Left kidney (tissue), 2 donors: ENCODE measurements around the gene INPP5F. TPM values are rescaled to one million over a fixed set of nuclear protein-coding genes. Genes with fewer than 3 reads are reported as not detected.
"Not testable (repeated sequence)": the region's sequence is repeated elsewhere in the genome, so short reads cannot be mapped to it uniquely, and the experiment has no call there.

Experiments
- DNase-seq: peaks from one replicate; pipeline ENCODE4 v3.0.0-alpha.2; 2013
- polyA plus RNA-seq: library from polyadenylated mRNA; unstranded; fragments of 120-200 nt; gene quantifications from one replicate; pipeline ENCODE4 v1.2.1, GENCODE V29; 2013; ENCODE audit not compliant: insufficient read length

Gene INPP5F
- polyA plus RNA-seq, 1 donor, result 72.9 TPM

DNA sequence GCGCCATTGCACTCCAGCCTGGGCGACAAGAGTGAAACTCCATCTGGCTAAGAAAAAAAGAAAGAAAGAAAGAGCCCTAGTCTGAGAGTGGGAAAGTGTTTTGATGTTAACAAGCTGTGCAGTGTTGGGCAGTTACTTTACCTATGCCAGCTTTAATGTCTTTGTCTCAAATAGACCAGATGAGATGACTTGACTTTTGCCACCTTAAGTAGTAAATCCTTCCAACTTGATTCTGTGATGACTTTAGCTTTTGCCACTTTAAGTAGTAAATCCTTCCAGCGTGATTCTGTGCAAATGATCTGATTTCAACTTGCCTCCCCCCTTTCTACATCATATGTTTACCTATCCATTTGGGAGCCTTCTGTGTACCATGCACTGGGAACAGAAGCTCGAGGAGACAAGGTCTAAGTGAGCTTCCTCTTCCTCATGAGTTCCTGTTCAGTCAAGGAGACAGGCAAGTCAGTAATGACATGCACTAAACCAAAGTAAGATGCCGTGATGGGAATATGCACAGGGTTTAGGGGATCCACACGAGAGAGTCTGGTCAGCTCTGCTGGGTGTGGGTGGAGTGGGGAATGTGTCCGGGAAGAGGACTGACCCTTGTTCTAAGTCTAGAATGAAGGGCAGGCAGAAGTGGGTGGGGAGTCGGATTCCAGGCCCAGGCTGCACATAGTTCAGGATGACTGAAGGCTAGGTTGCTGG is 17.2 kb downstream of the INPP5F start:
- peak; percentile 90 for DNase-seq

DNA sequence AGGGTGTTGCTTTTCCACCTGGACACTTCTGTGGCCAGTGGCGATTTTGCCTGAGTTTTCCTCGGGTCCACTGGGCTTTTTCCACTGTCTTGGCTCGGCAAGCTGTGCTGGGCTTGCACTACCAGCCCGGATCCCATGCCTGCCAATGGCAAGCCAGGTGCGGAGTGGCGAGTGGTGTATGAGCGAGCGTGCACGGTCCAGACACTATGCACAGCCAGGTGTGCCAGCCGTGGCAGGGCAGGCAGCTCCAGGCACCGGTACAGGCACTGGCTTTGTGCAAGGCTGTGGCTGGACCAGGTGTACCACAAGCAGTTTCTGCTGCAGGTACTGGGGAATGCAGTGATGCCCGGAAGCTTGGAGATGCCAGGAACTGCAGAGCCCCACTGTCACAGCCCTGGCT is 22.1 kb downstream of the INPP5F start:
- no peak for DNase-seq

DNA sequence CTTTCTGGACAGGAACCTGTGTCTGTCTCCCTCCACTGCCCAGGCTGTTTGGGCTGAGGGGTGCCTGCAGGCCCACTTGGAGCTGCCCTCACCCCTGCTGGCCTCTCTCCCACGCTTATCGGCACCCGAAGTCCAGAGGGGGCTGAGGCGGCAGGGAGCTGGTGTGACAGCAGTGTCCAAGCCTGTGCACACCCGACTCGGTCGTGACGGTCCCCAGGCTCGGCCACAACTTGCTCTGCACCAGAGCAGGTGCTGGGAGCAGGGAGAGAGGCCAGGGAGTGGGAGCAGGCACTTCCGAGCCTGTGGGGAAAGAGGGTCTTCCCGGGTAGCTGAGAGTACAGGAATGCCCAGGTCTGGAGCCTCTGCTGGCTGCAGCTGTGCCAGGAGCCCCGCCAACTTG is 23.0 kb downstream of the INPP5F start:
- DNase-seq, result no peak

DNA sequence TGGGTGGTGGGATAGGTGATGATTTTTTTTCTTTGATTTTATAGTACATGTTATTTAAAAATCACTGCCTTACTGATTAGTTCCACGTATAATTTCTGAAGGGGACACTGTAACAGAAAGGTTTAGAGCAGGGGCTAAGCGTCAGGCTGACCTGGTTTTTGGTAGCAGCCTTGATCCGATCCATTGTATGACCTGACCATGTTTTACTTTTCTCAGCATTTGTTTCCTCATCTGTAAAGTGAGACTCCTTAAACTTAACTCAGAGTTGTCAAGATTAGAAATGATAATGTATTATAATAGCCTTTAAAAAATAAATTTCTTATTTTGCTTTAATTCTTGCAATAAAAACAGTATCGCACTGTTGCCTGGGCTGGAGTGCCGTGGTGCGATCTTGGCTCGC is 23.6 kb downstream of the INPP5F start:
- DNase-seq, result no peak

DNA sequence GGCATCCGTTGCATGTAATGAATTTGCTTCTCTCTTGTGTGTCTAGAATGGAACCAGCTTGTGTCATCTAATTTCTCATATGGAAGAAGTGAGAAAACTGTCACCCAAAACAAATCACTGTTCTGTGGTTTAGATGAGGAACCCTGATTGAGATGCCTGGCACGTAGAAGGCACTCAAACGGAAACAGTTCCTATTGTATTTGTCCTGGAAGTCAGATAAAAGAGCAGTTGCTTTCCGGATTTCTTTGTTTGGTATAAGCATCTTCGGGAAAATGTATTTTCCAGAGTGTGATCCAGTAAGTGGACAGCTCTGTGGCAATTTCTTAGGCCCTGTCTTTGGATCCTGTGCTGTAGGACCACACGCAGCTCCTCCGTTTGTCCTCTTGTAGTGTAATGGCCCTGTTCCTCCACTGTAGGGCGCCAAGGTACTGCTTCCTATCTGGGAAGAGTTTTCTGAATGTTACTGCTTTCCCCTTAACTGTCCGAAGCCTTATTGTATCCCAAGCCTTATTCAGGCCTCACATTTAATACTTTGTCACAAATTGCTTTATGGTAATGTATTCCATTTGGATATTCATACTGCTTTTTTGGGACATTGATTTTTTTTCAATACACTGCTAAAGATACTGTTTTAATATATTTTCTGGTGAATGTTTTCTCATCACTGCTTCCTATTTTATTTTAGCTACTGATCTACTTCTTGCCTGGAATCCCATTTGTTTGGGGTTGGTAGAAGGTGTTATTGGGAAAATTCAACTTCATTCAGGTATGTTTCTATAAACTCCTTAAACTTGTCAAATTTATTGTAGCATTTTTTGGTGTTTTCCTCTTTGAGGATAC is 24.8 kb downstream of the INPP5F start:
- DNase-seq, result peak; percentile 79

DNA sequence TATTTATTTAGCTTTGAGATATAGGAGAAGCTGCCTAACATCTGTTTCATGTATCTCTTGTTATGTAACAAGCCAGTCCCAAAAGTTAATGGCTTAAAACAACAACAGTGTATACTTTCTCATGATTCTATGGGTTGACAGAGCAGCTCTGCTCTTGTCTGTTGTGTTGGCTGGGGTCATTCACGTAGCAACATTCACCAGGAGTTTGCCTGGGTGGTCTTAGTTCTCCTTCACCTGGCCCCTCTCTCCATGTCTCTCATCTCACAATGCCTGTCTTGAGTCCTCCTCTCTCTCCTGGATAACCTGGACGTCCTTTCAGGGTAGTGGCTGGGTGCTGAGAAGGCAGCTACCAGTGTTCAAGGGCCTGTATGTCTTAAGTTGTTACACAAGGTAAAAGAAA is 27.5 kb downstream of the INPP5F start:
- no peak for DNase-seq

DNA sequence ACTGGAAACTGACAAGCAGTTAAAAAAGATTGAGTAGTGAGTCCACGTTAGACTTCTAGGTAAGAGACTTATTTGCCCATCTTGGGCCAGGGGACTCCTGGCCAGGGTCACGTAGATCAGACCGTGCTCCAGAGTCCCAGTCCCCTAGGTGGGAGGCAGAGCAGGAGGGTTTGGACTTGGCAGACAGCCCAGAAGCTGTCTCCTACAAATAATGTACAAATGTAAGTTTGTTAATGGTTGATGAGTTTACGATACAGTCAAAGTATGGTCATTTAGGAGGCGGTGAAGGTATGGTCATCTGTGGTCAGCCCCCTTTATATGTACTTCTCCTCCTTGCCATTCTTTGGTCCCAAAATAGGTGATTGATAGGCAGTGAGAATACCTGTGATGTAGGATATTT is 28.2 kb downstream of the INPP5F start:
- DNase-seq, result peak; percentile 65

DNA sequence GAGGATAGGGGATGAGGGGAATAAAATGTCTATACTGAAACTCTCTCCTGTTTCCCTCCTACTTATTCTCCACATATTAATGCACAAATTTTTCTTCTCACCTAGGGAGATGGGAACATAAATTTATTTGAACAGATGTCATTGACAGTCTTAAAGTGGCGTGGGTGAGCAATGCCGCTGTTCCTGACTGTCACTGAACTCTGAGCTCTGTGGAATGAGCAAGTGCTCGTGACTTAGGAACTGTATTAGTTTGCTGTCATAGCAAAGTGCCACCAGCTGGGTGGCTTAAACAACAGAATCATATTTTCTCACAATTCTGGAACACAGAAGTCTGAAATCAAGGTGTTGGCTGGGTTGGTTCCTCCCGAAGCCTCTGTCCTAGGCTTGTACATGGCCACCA is 29.1 kb downstream of the INPP5F start:
- DNase-seq, result no peak

DNA sequence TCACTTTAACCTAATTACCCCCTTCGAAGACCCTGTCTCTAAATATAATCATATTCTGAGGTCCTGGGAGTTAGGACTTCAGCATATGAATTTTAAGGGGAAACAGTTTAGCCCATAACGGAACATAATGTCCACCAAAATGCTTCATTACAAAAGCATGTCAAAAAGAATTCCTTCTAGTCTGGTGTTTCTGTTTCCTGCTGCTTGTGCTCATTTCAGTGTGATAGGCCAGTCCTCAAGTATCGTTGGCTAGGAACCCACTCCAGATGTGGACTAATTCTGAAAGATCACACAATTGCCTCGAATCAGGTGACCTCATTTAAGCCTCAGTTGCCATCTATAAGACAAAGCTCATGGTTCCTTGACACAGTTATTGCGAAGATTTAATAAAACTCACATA is 29.6 kb downstream of the INPP5F start:
- DNase-seq, result no peak

DNA sequence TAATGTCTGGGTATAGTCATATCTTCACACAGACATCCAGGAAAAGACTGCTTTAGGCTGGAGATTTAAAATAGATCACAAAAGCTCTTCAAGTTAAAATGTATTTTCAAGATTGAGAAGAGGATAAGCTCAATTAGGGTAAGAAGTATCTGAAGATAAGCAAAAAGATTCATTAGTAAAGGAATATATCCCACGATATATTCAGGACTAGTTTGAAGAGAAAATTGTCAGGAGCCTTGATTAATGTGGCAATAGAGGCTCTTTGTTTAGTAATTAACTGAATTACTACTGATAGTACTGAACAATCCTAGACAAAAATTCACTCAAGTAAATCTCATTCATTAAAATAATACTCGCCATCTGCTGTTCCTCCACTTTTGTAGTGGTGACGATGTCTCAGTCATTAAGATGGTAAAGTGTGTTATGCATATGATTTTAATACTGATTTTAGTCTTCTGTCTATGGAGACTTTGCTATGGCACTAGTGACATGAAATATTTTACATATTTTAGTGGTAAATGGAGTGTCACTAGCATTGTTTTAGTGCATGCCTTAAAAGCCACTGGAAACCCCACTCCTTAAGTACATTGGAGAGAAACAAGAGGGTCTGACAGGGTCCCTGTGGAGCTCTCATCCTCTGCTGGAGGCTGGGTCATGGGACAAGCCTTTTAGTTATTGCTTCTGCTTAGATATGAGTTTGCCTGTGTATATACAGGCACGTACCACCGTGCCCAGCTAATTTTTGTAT is 32.8 kb downstream of the INPP5F start:
- DNase-seq, result no peak

DNA sequence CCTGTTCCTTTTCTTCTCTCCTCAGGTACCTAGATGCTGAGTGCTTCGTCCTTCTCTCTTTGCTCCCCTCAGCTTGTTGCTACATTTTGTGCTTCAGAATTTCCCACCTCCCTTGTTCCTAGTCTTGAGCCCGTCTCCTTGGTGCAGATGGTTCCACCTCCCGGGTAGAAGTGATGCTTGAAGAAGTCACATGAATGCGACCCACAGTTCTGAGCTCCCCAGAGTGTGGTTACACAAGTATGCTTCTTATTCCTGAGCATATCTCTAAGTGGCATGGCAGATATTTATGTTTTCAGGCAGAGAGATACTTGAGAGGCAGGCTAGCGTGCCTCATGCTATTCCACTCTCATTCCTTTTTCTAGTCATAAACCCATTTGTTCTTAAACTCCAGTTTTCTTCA is 34.0 kb downstream of the INPP5F start:
- no peak for DNase-seq

DNA sequence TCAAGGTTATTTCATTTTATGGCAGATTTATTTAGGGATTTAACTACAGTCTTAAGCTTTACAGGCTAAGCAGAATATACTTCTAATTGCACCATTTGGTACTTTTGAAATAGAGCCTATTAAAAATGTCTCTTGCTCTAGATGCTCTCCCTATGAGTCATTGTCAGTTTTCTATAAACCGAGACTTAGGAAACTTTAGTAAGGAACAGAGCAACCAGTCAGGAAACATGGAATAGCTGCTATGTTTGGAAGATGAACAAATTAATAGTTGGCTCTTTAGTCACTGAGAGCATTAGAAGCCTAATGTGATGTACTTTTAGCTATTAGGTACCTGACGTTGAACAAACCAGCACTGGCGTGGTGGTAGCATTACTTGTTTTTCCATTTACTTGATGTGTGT is 35.3 kb downstream of the INPP5F start:
- DNase-seq, result no peak

DNA sequence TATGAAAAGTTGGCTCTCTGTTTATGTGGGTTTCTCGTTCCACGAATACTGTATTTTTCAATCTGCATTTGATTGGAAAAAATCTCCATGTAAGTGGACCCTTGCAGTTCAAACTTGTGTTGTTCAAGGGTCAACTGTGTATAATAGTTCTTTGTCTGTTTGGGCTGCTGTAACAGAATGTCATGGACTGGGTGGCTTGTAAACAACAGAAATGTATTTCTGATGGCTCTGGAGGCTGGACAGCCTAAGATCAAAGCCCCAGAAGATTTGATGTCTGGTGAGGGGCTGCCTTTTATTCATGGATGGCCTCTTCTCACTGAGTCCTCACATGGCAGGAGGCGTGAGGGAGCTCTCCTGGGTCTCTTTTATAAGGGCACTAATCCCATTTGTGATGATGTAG is 36.2 kb downstream of the INPP5F start:
- DNase-seq, result no peak

DNA sequence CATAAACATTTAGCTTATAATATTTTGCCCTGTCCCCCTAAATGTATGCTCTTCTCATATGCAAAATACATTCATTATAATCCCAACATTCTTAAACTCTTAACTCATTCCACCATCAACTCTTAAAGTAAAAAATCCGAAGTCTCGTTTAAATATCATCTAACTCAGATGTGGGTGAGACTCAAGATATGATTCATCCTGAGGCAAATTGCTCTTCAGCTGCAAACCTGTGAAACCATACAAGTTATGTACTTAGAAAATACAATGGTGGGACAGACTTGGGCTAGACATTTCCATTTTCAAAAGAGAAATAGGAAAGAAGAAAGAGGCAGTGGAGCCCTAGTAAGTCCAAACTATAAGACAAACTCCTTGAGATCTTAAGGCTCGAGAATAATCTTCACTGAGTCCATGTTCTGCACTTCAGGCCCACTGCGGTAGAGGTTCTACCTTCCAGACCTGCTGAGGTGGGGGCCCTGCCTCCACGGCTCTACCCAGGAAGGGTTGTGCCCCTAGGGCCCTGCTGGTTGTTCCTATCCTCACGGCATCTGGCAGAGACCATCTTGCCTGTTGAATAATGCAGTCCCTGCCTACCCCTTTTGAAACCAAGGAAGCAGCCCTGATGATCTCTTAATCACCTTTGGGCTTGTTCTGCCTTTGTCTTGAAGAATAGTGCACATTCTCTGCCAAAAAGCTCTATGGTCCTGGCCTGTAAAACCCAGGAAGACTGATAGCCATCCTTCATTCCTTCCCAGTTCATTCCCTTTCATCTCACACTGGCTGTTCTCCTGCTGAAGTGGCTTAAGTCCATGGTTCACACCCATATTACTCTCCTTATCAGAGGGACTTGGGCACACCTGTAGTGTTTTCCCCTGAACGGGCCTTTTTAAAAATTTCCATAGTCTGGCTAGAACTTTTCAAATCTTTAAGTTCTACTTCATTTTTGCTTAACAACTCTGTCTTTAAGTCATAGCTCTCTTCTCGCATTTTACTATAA is 37.3 kb downstream of the INPP5F start:
- no peak for DNase-seq

DNA sequence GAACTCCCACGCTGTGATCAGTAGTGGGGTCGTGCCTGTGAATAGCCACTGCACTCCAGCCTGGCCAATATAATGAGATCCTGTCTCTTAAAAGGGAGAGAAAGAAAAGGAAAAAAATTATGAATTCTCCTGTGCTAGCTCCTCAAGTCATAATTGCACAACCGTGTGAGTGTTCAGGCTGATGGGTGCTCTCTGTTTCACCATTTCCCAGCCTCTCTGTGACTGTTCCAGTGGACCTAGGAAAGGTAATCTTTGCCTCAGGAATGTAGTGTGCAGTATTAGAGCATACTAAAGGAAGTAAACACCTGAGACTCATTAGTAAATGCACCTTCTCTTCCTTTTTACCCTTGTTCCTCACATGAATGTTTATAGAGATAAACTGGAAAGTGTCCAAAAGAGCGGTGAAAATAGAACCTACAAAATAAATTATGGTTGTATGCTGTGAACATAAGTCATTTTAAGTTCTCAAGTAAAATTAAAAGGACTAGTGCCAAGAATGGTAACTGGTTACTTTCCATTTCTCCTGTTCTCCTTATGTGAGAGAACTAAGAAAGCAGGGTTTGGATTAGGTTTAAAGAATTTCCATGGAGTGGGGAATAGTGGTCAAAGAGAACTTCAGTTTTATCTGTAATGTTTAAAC is 42.7 kb downstream of the INPP5F start:
- DNase-seq, result no peak

DNA sequence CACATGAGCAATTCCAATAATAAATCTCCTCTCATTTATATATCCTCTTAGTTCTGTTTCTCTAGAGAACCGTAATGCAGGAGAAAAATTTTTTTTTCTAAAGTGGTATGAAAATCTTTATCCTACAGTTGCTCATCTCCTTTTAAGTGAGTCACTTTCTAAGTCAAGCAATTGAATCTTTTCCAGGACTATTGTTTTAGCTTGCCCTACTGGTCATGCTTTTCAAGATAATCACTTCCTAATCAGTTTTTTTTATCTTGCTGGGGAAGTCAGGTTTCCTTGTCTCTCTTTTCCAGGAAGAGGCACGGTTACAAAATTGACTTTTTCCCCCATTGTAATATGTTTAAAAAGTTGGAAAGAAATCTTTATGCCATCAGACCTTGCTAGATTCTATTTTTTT is 44.0 kb downstream of the INPP5F start:
- DNase-seq, result no peak

DNA sequence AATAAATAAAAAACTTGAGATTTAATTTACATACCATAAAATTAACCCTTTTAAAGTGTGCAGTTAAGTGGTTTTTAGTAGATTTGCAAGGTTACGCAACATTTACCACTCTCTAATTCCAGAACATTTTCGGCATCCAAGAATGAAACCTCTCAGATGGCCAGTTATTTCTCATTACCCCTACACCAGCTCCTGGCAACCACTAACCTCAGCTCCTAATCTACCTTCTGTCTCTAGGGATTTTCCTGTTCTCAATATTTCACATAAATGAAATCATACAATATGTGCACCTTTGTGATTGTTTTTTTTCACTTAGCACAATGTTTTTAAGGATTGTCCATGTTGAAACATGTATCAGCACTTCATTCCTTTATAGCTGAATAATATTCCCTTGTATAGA is 45.1 kb downstream of the INPP5F start:
- no peak for DNase-seq

DNA sequence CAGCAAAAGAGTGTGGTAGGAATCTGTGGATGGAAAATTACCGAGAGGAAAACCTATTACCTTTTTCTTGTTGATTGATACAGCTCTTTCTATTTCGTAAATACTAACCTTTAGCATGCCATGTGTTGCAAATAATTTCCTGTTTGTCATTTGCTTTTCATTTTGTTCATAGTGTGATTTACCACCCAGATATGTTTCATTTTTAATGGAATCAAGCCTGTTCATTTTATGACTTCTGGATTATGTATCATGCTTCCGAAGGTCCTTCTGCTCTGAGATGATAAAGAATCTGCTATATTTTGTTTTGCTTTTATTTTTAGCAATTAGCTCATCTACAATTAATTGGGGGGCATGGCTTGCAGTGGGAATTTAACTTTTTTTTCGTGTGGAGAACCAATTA is 46.5 kb downstream of the INPP5F start:
- DNase-seq, result no peak

DNA sequence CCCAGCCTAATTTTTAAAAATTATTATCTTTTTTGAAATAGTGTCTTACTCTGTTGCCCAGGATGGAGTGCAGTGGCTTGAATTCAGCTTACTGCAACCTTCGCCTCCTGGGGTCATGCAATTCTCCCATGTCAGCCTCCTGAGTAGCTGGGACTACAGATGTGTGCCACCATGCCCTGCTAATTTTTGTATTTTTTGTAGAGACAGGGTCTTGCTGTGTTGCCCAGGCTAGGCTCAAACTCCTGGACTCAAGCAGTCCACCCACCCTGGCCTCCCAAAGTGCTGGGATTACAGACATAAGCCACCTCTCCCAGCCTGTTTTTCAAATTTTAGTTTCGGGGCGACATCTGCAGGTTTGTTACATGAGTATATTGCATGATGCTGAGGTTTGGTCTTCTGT is 47.2 kb downstream of the INPP5F start:
- not testable (repeated sequence) for DNase-seq

DNA sequence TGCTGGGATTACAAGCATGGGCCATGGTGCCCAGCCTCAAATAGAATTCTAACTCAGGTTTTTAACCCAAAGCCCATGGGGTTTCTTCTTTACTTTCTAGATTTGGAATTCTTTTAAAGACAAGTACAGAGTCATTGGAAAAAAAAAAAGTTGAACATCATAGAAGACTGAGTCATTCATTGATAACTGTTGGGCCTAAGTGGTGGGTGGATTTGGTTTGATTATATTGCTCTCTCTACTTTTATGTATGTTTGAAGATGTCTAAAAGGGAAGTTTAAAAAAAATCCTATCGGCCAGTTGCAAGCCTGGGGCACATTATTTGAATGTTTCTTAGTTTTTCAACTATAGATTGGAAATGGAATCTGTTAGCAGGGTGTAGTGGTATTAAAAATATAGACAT is 49.7 kb downstream of the INPP5F start:
- no peak for DNase-seq

DNA sequence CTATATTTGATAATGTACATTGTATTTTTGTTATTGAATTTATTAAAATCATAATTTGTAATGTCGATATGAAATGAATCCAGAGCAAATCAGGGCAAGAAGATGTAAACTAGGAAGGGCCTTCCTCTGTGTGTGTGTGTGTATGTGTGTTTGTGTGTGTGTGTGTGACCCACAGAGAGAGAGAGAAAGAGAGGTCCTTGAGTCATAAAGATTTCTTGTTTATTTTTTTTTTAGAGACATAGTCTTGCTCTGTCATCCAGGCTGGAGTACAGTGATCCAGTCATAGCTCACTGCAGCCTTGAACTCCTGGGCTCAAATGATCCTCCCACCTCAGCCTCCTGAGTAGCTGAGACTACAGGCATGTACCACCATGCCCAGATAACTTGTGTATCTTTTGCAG is 50.7 kb downstream of the INPP5F start:
- no peak for DNase-seq
